Sciatic nerve (tissue), 2 donors: ENCODE measurements around the gene DNAJB14. TPM values are rescaled to one million over a fixed set of nuclear protein-coding genes. Genes with fewer than 3 reads are reported as not detected.
A peak's percentile ranks its signal among the peaks of the same experiment; 100 is the strongest.
"Not testable (repeated sequence)": the region's sequence is repeated elsewhere in the genome, so short reads cannot be mapped to it uniquely, and the experiment has no call there.

Experiments
- ATAC-seq: fragments of 200-7000 bp; cut with Tn5 transposase; one replicate; pipeline ENCODE4 v1.9.1; 2020; ENCODE audit warnings: mild to moderate bottlenecking, moderate library complexity
- DNase-seq: peaks from one replicate; pipeline ENCODE4 v3.0.0-alpha.2; 2020; ENCODE audit warnings: low spot score
- intact Hi-C: fragments of 100-400 bp; cut with DNase I; formaldehyde crosslinking; loops from one replicate; pipeline ENCODE4 v1.14.2; 2022
- total RNA-seq: library from RNA; stranded (reverse); fragmentation: NEBNext Ultra II Directional; extraction: Animal tissue kit (Norgen Biotek cat#: 25700); gene quantifications from one replicate; pipeline ENCODE4 v1.2.1, GENCODE V29; 2021
- donor health status: DM: no; HTN: no; CAD: no.
- donor health status: DM: no; HTN: no; CAD: no.

Gene DNAJB14
- 52.9 TPM for total RNA-seq

DNA sequence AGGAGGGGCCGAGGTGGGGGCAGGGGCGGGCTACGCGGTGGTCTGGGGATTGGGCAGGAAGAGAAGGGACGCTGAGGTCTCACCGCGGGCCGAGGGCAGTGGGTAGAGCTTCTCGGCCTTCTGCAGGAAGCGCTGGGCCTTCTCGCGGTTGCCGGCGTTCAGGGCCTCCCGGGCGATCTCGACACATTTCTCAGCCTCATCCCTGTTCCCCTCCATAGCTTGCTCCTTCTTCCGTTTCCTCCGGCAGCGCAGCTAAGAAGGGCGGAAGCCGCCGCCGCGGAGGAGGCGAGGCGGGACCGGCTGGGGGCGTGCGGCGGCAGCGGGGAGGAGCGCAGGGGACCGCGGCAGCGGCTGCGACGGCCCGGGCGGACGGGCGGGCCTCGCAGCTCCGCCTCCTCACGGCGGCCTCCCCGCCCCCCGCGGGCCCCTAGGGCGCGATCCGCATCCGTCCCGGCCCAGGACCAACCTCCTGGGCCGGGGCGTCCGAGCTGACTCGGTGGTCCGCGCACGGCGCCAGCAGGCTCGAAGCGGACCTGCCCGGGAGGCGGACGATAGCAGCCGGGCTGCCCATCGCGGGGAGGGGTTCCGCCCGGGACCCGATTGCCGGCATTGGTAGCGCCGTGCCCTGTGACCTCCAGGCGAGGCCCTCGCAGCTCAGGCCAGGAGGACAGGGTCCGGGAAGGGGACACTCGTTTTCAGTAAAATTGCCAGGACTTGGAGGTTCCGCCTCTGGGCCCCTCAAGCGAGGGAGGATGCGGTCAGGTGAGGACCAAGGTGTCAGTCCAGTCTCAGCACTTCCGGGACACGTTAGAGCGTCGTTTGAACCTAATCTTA, at the start of gene DNAJB14:
DNAJB14 (minus strand) TSS at position 263 of the 834 bp plus-strand sequence; CDS start at position 216, 47 bp downstream.
- peak; percentile 87 for DNase-seq
- ATAC-seq = peak; percentile 55
- intact Hi-C loops = loop anchor here (10.0 kb wide), 1 partner anchor 52 kb away; the partner anchor contains the start of gene LAMTOR3

DNA sequence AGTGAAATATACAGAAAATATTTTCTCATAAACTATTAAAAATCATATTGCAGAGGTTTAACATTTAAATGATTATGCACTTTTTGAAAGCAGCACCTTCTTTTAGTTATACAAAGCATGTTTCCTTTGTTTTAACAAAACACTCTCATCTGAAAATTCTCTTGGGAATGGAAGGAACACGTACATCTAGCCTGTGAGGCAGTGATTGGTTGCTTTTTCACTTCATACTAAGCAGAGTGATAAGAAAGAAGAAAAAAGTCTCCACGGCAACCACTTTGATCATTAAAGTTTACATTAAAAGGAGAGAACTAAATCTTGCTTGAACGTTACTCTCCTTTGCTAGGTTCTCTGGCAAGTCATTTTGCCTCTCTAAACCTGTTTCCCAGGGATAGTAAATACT, 45.3 kb upstream of the DNAJB14 start:
- no peak for ATAC-seq
- intact Hi-C loops = no loop called here
- DNase-seq = no peak

DNA sequence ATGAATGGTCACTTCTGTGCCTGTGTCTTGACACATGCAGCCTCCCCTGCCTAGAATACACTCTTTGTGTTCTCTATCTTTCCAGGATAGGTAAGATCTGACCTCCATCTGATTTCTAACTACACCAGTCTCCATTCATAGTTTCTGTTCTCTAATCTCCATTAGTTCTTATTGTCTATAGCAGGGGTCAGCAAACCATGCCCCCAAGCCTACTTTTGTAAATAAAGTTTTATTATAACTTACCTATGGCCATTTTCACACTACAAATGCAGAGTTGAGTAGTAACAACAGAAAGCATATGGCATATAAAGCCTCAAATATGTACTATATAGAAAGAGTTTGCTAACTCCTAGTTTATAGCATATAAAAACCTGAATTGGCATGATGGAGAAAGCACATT, 41.3 kb upstream of the DNAJB14 start:
- intact Hi-C loops = no loop called here
- no peak for ATAC-seq

DNA sequence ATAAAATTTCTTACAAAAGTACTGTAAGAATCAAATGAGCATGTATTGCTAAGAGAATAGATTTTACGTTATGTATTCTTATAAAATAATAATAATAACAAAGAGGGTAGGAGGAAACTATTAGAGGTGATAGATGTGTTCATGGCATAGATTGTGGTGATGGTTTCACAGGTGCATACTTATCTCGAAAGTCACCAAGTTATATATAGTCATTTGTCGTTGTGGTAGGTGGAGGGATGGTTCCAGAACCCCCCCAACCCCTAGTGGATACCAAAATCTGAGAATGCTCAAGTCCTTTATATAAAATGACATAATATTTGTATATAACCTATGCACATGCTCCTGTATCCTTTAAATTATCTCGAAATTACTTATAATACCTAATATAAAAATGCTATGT, 40.4 kb upstream of the DNAJB14 start:
- intact Hi-C loops = no loop called here
- ATAC-seq = no peak
- DNase-seq = no peak

More for the DNA sequence above, 41.3 kb upstream of the DNAJB14 start:
- DNase-seq = no peak

DNA sequence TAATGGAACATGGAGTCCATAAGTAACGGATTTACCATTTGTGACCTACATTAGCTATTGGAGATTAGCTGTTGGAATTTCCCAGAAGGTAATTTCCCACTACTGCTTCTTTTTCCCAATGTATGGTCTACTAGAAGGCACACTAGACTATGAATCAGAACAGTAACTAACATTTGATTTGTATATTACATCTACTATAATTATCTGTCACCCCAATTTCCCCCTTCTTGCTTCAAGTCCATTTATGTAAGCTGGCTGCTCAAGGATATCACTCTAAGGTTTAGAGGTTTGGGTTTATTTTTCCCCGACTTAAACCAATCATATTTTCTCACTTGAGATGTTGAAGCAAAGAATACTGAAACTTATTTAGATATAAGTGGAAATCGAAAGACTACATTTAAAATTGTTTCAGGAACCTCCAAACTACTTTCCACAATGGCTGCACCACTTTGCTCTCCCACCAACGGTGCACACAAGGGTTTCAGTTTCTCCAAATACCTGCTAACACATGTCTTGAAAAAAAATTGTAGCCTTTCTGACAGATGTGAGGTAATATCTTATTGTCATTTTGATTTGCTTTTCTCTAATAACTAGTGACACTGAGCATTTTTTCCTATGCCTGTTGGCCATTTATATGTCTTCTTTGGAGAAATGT, 37.0 kb upstream of the DNAJB14 start:
- intact Hi-C loops = no loop called here
- DNase-seq = no peak
- no peak for ATAC-seq

DNA sequence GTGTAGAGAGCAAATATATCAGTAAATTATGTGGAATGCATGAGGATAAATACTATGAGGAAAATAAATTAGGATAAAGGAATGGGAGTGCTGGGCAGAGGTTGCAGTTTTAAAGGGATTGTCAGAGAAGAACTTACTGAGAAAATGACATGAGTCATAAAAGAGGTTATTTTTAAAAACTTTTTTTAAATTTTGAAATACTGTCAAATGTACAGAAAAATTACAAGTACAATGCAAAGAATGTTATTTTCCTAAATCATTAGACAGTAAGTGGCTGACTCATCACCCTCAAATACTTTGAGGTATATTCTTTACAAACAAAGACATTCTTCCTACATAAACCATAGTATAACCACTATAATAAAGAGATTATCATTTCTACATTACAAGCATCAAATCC, 33.5 kb upstream of the DNAJB14 start:
- DNase-seq (no peak), ATAC-seq (no peak)
- intact Hi-C loops = no loop called here

DNA sequence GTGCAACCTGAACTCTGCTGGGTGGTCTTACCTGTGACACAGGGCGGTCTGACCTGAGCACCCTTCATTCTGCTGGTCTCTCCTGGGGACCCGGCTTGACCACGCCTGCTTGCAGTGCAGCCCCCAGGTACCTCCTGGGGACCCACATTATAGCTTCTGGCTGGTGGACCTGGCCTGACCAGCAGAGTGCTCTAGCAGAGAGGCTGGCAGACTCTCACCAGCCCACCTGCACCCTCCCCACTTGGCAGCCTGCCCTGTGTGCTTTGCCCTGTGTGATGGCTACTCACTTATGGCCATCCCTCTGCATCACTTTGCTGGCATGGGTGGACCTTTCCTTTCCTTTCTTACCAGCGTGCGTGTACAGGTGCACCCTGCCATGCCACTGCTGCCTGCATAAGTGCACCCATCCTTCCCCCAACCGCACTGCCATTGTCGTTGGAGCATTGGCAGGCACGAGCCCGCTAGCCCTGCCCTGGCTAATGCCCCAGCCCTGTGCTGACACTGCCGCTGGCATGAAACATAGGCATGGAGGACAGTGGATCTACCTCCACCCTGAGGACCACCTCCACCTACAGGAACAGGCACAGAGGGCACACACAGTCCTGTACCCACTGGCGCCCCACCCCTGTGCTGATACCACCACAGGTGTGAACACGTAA, 25.2 kb upstream of the DNAJB14 start:
- intact Hi-C loops = no loop called here
- DNase-seq (no peak), ATAC-seq (no peak)

DNA sequence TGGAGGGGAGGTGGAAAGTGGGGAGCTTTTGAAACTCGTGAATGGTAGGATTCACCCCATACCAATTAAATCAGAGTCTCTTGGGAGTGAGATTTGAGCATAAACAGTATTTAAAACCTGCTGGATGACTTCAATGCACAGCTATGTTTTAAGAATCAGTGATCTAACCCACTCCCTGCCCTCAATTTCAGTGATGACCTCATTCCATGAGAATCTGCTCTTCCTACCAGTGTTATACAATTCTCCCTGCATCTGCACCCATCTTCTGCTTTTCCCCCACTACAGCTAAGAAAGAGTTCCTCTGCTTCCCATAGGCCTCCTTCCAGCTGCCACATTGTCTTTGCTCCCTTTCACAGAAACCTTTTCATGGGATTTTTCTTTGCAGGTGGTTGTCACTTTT, 21.9 kb upstream of the DNAJB14 start:
- intact Hi-C loops = no loop called here
- ATAC-seq (no peak), DNase-seq (no peak)

DNA sequence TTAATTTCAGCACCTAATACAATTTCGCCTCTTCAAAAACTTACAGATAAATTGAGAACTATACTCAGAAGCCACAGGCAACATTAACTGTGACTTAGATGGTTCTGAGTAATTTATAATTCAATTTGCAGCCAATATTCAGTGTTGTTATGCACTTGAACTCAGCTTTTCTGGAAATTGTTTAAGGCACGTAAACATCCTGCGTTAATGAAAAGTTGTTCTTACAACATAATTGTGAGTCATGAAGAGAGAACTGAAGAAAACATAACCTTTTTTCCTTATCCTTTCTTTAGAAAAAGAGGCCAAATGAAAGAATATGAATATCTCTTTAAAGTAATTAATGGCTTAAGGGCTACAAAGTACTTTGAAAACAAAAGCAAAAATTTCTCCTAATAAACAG, 20.3 kb upstream of the DNAJB14 start:
- ATAC-seq = no peak
- no peak for DNase-seq
- intact Hi-C loops = no loop called here

DNA sequence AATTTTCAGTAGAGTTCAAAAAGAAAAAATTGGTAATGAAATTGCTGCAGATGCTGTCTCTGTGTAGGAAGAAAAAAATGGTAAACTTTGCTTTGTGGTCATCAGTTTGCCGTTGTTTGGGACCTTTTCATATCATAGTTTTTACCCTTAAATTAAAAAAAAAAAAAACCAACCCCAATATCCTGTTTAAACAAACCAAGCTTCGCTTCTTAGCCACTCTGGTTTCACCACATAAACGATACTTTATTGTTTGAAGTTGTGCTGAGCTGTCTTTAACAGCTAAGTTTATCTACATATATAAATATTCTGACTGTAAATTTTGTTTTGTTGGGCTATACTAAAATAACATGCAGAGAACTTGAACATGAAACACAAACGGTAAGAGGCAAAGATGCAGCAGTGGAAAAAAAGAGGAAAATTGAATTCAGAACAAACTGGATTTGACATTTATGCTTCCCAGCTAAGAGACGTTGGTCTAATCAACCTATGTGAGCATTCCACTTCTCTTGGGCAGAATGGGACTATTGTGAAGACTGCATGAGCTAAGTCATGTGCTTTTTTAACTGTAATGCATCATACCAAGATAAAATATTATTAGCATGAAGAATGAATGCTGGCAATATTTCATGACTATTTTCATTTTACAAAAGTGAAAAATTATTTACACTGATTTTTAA, 19.4 kb upstream of the DNAJB14 start:
- no peak for ATAC-seq
- intact Hi-C loops = no loop called here
- no peak for DNase-seq

DNA sequence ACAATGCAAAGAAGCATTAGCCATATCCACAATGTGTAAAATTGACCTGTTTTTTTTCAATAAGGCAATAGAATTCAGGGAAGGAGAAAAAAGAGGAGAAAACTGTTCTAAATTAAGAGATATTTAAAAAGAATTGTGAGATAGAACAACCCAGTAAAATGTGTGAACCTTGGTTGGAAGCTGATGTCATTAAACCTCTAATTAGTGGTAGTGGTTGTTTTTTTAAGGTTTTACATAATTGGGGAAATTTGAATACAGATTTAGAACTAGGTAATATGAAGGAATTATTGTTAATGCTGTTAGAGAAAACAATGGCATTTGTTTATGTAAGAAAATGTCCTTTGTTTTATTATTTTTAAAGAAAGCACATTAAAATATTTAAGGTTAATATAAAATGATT, 18.8 kb upstream of the DNAJB14 start:
- ATAC-seq (no peak), DNase-seq (no peak)
- intact Hi-C loops = no loop called here

DNA sequence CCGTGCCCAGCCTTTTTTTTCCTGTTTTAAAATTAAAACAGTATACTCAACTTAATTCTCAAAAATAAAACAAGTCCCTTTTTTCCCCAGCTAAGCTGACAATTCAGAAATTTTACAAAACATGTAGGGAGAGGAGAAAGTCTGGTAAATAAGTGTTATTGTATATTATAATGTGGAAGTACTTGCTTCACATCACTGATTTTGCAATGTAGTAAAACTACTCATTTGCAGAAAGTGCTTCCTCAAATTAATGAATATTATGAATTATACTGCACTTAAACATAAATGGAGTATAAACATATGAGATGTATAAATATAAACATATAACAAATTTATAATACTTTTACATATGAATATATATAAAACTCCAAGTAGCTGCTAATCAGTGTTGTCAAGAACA, 15.3 kb upstream of the DNAJB14 start:
- ATAC-seq (no peak), DNase-seq (no peak)
- intact Hi-C loops = no loop called here

DNA sequence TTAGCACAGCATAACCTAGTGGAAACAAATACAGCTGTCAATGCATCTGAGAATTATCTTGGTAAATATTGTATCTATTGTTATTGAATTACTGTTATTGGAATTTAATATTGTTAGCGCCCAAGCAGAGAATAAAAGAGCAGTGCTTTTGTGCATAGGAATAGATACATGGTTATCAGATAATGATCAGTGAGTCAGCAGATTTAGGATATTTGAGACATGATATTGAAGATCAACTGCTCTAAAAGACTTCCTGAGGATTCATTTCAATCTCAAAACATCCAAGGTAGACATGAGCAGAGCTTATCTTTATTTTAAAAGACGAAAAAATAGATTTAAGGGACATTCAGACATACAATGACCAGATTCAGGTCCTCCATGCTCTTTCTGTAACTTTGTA, 14.2 kb upstream of the DNAJB14 start:
- ATAC-seq (no peak), DNase-seq (no peak)
- intact Hi-C loops = no loop called here

DNA sequence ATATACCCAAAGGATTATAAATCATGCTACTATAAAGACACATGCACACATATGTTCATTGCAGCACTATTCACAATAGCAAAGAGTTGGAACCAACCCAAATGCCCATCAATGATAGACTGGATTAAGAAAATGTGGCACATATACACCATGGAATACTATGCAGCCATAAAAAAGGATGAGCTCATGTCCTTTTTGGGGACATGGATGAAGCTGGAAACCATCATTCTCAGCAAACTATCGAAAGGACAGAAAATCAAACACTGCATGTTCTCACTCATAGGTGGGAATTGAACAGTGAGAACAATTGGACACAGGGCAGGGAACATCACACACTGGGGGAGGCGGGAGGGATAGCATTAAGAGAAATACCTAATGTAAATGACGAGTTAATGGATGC, 11.8 kb upstream of the DNAJB14 start:
- DNase-seq, ATAC-seq, intact Hi-C loops: not testable (repeated sequence)

DNA sequence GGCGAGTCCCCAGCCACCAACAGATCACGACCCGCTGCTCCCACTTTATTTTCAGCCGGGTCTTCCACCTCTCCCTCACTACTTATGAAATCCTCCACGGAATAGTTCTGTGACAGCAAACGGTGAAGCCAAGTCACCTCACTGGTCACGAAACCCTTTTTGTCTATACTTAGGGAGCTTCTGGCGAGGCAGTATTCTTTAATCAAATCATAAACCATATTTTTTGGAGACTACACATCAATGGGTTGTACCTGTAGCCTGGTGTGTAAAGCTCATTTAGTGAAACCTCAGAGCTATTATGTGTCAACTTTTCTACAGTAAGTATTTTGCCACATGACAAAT, 4.5 kb upstream of the DNAJB14 start:
- DNase-seq (no peak), ATAC-seq (no peak)
- intact Hi-C loops = no loop called here

DNA sequence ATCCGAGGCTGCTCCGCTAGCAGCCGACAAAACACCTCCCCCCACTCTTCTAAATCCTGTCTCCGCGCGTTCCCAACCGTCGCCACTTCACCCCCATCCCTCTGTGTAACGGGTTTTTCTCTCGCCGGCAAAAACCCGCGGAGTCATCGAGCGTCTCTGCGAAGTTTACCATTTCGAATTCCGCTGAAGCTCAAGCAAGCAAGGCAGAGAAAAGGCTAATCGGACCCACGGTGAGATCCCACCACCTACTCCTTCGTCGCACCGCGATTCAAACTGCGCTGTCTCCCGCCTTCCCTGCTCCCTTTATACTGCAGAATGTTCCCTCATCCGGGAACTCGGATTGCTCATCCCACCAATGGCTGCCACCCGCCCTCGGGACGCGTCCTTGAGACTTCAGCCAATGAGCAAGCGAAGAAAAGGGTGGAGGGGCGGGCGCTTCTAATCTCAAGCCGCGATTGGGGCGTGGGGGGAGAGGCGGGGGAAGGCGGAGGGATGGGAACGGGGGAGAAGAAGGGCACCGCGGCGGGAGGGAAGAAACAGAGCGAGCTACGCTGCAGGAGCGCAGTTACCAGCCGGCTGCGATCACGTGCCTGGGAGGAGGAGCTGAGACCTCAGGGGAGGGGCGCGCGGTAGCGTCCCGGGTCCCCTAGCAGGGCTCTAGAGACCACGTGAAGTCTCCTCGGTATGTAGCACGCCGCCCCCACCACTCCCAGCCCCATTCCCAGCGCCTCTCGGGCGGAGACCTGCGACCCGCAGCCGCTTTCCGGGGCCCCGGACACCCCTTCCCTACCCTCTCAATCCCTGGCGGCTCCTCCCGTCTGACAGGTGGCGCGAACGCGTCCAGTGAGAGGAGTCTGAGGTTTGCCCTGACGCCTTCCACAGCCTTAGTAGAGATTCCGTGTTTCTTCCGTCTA, 3.8 kb upstream of the DNAJB14 start, which contains the start of gene H2AZ1:
H2AZ1 (minus strand) TSS at position 277 of the 914 bp plus-strand sequence; CDS start at position 172, 105 bp downstream.
- intact Hi-C loops = loop anchor here (10.0 kb wide), 1 partner anchor 55 kb away; the partner anchor contains the start of gene LAMTOR3
- ATAC-seq (peak; percentile 97), DNase-seq (peak; percentile 99)

DNA sequence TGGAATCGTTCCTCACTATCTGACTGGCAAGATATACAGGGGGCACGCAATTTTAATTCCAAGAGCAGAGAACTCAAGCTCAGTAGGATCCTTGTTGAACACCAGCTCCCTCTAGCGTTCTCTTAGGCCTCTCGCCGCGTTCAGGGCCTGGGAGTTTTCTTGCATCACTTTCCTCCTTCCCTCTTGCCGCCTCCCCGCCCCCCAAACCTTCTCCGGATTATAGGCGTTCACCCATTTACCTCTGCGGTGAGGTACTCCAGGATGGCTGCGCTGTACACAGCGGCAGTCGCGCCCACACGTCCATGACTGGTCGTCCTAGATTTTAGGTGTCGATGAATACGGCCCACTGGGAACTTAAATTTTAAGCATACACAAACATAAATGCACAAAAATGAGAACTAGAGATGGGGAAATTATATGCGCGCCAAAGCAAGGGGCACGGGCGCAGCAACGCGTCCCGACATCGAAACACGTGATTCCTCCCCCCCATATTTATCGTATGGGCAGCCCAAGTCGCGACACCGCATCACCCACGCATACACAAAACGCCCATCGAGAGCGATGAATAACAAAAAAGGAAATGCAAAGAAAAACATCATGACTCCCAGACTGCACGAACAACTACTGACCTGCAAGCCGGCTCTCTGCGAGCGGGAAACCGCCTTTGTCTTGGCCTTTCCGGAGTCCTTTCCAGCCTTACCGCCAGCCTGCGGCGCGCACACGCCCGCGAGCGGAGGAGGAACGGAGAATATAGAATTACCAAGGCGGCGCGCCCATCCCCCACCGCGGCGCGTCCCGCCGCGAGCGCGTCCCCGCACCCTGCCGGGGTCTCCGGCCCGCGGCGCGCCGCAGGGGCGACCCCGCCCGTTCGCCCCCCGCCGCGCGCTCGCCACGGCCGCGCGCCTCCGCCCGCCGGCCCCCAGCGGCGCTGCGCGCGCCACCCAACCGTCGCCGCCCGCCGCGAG, 2.9 kb upstream of the DNAJB14 start:
- peak; percentile 62 for ATAC-seq
- intact Hi-C loops = loop anchor here (10.0 kb wide), 1 partner anchor 55 kb away; the partner anchor contains the start of gene LAMTOR3
- DNase-seq = peak; percentile 91
